ENCODE measurements around the gene TCF20.

- TF ChIP-seq POLR2A (IDR thresholded peaks at IDR 0.05) = no peak
- TF ChIP-seq, protein P1, sequence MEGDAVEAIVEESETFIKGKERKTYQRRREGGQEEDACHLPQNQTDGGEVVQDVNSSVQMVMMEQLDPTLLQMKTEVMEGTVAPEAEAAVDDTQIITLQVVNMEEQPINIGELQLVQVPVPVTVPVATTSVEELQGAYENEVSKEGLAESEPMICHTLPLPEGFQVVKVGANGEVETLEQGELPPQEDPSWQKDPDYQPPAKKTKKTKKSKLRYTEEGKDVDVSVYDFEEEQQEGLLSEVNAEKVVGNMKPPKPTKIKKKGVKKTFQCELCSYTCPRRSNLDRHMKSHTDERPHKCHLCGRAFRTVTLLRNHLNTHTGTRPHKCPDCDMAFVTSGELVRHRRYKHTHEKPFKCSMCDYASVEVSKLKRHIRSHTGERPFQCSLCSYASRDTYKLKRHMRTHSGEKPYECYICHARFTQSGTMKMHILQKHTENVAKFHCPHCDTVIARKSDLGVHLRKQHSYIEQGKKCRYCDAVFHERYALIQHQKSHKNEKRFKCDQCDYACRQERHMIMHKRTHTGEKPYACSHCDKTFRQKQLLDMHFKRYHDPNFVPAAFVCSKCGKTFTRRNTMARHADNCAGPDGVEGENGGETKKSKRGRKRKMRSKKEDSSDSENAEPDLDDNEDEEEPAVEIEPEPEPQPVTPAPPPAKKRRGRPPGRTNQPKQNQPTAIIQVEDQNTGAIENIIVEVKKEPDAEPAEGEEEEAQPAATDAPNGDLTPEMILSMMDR (IDR thresholded peaks at IDR 0.05) = no peak
These were observed 48.5 kb upstream of the TCF20 start for GRCh38 chr22:42318967-42319366.
